ENCODE results near the gene AGBL1. TPM values are rescaled to one million over a fixed set of nuclear protein-coding genes. Genes with fewer than 3 reads are reported as not detected.

The AGBL1 gene
- total RNA-seq, 1 donor from 2014 or later = 0.76 TPM

GRCh38 chr15:86316726-86317383, 237.2 kb downstream of the AGBL1 start:
- peak overlapping the region; percentile 60 for H3K27ac Mint-ChIP-seq (ENCODE audit: unreplicated experiment)
- H3K36me3 Mint-ChIP-seq (ENCODE audit: unreplicated experiment) = no peaks in the 10 kb centered on the region
- peaks cover 13% of the 10 kb centered on the region for H3K4me1 Mint-ChIP-seq (ENCODE audit: low read depth, unreplicated experiment)
- DNase-seq = no peak
- no peak overlapping the region for H3K4me3 Mint-ChIP-seq (ENCODE audit: unreplicated experiment)
- TF ChIP-seq CTCF (IDR thresholded peaks at IDR 0.05; ENCODE audit: partially characterized antibody, unreplicated experiment) = no peak
- peaks cover 2% of the 10 kb centered on the region for H3K9me3 Mint-ChIP-seq (ENCODE audit: unreplicated experiment)
- H3K27me3 Mint-ChIP-seq (ENCODE audit: unreplicated experiment) = no peaks in the 10 kb centered on the region

DNA sequence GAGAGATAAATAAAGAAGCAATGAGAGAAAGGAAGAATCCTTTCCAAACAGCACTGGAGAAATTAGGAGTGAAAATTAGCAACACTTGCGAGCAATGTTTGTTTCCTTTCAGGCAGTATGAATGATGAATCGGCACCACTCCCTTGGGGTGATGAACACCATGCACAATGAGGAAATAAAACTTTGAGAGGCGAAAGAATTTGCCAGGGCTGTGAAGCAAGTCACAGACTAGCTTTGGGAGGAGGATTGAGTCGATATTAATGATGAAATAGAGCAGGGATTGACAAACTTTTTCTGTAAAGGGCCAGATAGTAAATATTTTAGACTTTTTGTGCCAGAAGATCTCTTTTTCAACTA, 237.7 kb downstream of the AGBL1 start:
- Mint-ChIP-seq H3K9me3 (ENCODE audit: unreplicated experiment) (peaks cover 2% of the 10 kb centered on the region), H3K36me3 (ENCODE audit: unreplicated experiment) (no peaks in the 10 kb centered on the region), H3K4me3 (ENCODE audit: unreplicated experiment) (no peak overlapping the region), H3K27me3 (ENCODE audit: unreplicated experiment) (no peaks in the 10 kb centered on the region), H3K27ac (ENCODE audit: unreplicated experiment) (peak overlapping the region; percentile 60), H3K4me1 (ENCODE audit: low read depth, unreplicated experiment) (peaks cover 13% of the 10 kb centered on the region)
- no peak for TF ChIP-seq CTCF (IDR thresholded peaks at IDR 0.05; ENCODE audit: partially characterized antibody, unreplicated experiment)
- no peak for DNase-seq

DNA sequence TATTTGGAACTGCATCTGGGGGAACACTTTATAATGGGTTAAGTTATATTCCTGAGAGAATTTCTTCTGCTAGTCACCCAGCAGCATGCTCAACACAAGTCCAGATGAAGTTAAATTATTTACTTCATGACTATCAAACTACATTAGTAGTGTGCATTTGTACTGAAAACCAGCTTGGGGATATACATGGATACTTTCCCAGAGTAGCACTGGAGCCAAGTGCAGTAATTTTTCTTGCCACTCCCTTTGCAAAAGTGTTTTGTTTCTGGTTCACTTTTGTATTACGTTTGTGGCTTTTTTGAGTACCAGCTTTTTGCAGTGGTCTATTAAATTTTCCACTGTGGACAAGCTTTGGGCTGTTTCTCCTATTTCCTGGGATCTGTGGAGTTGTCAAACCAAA, 243.0 kb downstream of the AGBL1 start:
- TF ChIP-seq CTCF (IDR thresholded peaks at IDR 0.05; ENCODE audit: partially characterized antibody, unreplicated experiment) = no peak
- H3K27me3 Mint-ChIP-seq (ENCODE audit: unreplicated experiment) = no peaks in the 10 kb centered on the region
- H3K36me3 Mint-ChIP-seq (ENCODE audit: unreplicated experiment) = no peaks in the 10 kb centered on the region
- H3K27ac Mint-ChIP-seq (ENCODE audit: unreplicated experiment) = no peak overlapping the region
- H3K4me1 Mint-ChIP-seq (ENCODE audit: low read depth, unreplicated experiment) = no peaks in the 10 kb centered on the region
- no peak overlapping the region for H3K4me3 Mint-ChIP-seq (ENCODE audit: unreplicated experiment)
- H3K9me3 Mint-ChIP-seq (ENCODE audit: unreplicated experiment) = peaks cover 2% of the 10 kb centered on the region
- no peak for DNase-seq

GRCh38 chr15:86327230-86327865, 247.7 kb downstream of the AGBL1 start:
- H3K9me3 Mint-ChIP-seq (ENCODE audit: unreplicated experiment) = no peaks in the 10 kb centered on the region
- H3K27me3 Mint-ChIP-seq (ENCODE audit: unreplicated experiment) = no peaks in the 10 kb centered on the region
- no peaks in the 10 kb centered on the region for H3K4me1 Mint-ChIP-seq (ENCODE audit: low read depth, unreplicated experiment)
- H3K4me3 Mint-ChIP-seq (ENCODE audit: unreplicated experiment) = no peak overlapping the region
- TF ChIP-seq CTCF (IDR thresholded peaks at IDR 0.05; ENCODE audit: partially characterized antibody, unreplicated experiment) = no peak
- H3K27ac Mint-ChIP-seq (ENCODE audit: unreplicated experiment) = no peak overlapping the region
- DNase-seq = no peak
- H3K36me3 Mint-ChIP-seq (ENCODE audit: unreplicated experiment) = peaks cover 12% of the 10 kb centered on the region

- Mint-ChIP-seq H3K9me3 (ENCODE audit: unreplicated experiment) (no peaks in the 10 kb centered on the region), H3K4me1 (ENCODE audit: low read depth, unreplicated experiment) (no peaks in the 10 kb centered on the region), H3K4me3 (ENCODE audit: unreplicated experiment) (no peak overlapping the region), H3K27me3 (ENCODE audit: unreplicated experiment) (no peaks in the 10 kb centered on the region), H3K36me3 (ENCODE audit: unreplicated experiment) (peaks cover 12% of the 10 kb centered on the region), H3K27ac (ENCODE audit: unreplicated experiment) (no peak overlapping the region)
- DNase-seq = no peak
- TF ChIP-seq CTCF (IDR thresholded peaks at IDR 0.05; ENCODE audit: partially characterized antibody, unreplicated experiment) = no peak
Measured at GRCh38 chr15:86328658-86329057, 249.0 kb downstream of the AGBL1 start.
